Stomach smooth muscle (tissue), 2 donors: Measurements from ENCODE around the gene VCL.

Source experiments
- H3K27ac ChIP-seq: one replicate; pipeline ENCODE4 v1.7.0; 2013; ENCODE audit warnings: mild to moderate bottlenecking, low read length, inconsistent platforms
- H3K27me3 ChIP-seq, 2 donors: one replicate each; pipeline ENCODE4 v1.7.0; 2013; ENCODE audit warnings: low read length in 2 of 2; ENCODE audit not compliant: insufficient read depth in 2 of 2, control insufficient read depth in 1 of 2
- H3K36me3 ChIP-seq, 2 donors: one replicate each; pipeline ENCODE4 v1.7.0; 2013; ENCODE audit warnings: low read length in 2 of 2; ENCODE audit not compliant: control insufficient read depth in 2 of 2, insufficient read depth in 2 of 2
- H3K4me1 ChIP-seq: one replicate; pipeline ENCODE4 v1.7.0; 2013; ENCODE audit warnings: low read length; ENCODE audit not compliant: control insufficient read depth, insufficient read depth
- H3K4me3 ChIP-seq, 2 donors: one replicate each; pipeline ENCODE4 v1.7.0; 2013; ENCODE audit warnings: low read length in 2 of 2
- H3K9ac ChIP-seq, 2 donors: one replicate each; pipeline ENCODE4 v1.7.0; 2013; ENCODE audit warnings: low read length in 2 of 2, mild to moderate bottlenecking in 1 of 2
- H3K9me3 ChIP-seq, 2 donors: one replicate each; pipeline ENCODE4 v1.7.0; 2013; ENCODE audit warnings: low read length in 2 of 2; ENCODE audit not compliant: control insufficient read depth in 2 of 2
- donor health status: healthy.
- donor health status: Pancreatic carcinoma.

VCL gene

GRCh38 chr10:74076961-74077360 lies 79.0 kb downstream of the VCL start:
- peaks cover 14% of the 10 kb centered on the region for H3K4me1 ChIP-seq

GRCh38 chr10:74077416-74077815 lies 79.5 kb downstream of the VCL start:
- Histone ChIP-seq H3K27ac (no peak overlapping the region), H3K4me3 (no peak overlapping the region), H3K9me3 (no peaks in the 10 kb centered on the region), H3K36me3 (peaks cover 22 to 25% of the 10 kb centered on the region in 2 donors), H3K27me3 (no peaks in the 10 kb centered on the region), H3K4me1 (peaks cover 14% of the 10 kb centered on the region), H3K9ac (no peak overlapping the region)

More at GRCh38 chr10:74076961-74077360, 79.0 kb downstream of the VCL start:
- H3K9me3 ChIP-seq: no peaks in the 10 kb centered on the region
- peaks cover 19 to 21% of the 10 kb centered on the region in 2 donors for H3K36me3 ChIP-seq
- H3K27ac ChIP-seq: no peak overlapping the region
- H3K4me3 ChIP-seq: no peak overlapping the region
- H3K27me3 ChIP-seq: no peaks in the 10 kb centered on the region
- no peak overlapping the region for H3K9ac ChIP-seq

- no peaks in the 10 kb centered on the region for H3K9me3 ChIP-seq
- H3K36me3 ChIP-seq: peaks cover 24 to 29% of the 10 kb centered on the region in 2 donors
- no peak overlapping the region for H3K27ac ChIP-seq
- no peak overlapping the region for H3K9ac ChIP-seq
- H3K4me3 ChIP-seq: no peak overlapping the region
- peaks cover 14% of the 10 kb centered on the region for H3K4me1 ChIP-seq
- no peaks in the 10 kb centered on the region for H3K27me3 ChIP-seq
Measured at GRCh38 chr10:74078037-74078436, 80.1 kb downstream of the VCL start.

- no peak overlapping the region for H3K27ac ChIP-seq
- H3K4me3 ChIP-seq: no peak overlapping the region
- peaks cover 14% of the 10 kb centered on the region for H3K4me1 ChIP-seq
- no peaks in the 10 kb centered on the region for H3K9me3 ChIP-seq
- H3K27me3 ChIP-seq: no peaks in the 10 kb centered on the region
- H3K36me3 ChIP-seq: peaks cover 18 to 25% of the 10 kb centered on the region in 2 donors
- no peak overlapping the region for H3K9ac ChIP-seq
Measured at GRCh38 chr10:74079028-74079935, 81.4 kb downstream of the VCL start.

GRCh38 chr10:74079936-74080590 lies 82.1 kb downstream of the VCL start:
- no peak overlapping the region for H3K9ac ChIP-seq
- H3K9me3 ChIP-seq: no peaks in the 10 kb centered on the region
- H3K4me3 ChIP-seq: no peak overlapping the region
- H3K36me3 ChIP-seq: peaks cover 16 to 20% of the 10 kb centered on the region in 2 donors
- no peak overlapping the region for H3K27ac ChIP-seq
- H3K4me1 ChIP-seq: peaks cover 14% of the 10 kb centered on the region
- no peaks in the 10 kb centered on the region for H3K27me3 ChIP-seq

- H3K9ac ChIP-seq: no peak overlapping the region
- H3K9me3 ChIP-seq: no peaks in the 10 kb centered on the region
- H3K36me3 ChIP-seq: peaks cover 13% of the 10 kb centered on the region in 2 donors
- peaks cover 12% of the 10 kb centered on the region for H3K4me1 ChIP-seq
- no peak overlapping the region for H3K4me3 ChIP-seq
- H3K27me3 ChIP-seq: no peaks in the 10 kb centered on the region
- no peak overlapping the region for H3K27ac ChIP-seq
Measured at GRCh38 chr10:74081192-74081803, 83.4 kb downstream of the VCL start.

GRCh38 chr10:74081941-74082718 lies 84.2 kb downstream of the VCL start:
- Histone ChIP-seq H3K27ac (no peak overlapping the region), H3K4me1 (peaks cover 8% of the 10 kb centered on the region)

GRCh38 chr10:74083304-74083703 lies 85.4 kb downstream of the VCL start:
- no peak overlapping the region for H3K9ac ChIP-seq
- peaks cover 13 to 15% of the 10 kb centered on the region in 2 donors for H3K36me3 ChIP-seq
- no peaks in the 10 kb centered on the region for H3K9me3 ChIP-seq
- H3K4me1 ChIP-seq: peaks cover 8% of the 10 kb centered on the region
- no peaks in the 10 kb centered on the region for H3K27me3 ChIP-seq
- H3K27ac ChIP-seq: no peak overlapping the region
- H3K4me3 ChIP-seq: no peak overlapping the region

More at GRCh38 chr10:74081941-74082718, 84.2 kb downstream of the VCL start:
- no peak overlapping the region for H3K4me3 ChIP-seq
- no peaks in the 10 kb centered on the region for H3K9me3 ChIP-seq
- H3K36me3 ChIP-seq: peaks cover 13 to 15% of the 10 kb centered on the region in 2 donors
- no peak overlapping the region for H3K9ac ChIP-seq
- H3K27me3 ChIP-seq: no peaks in the 10 kb centered on the region

- Histone ChIP-seq H3K27ac (no peak overlapping the region), H3K27me3 (no peaks in the 10 kb centered on the region), H3K36me3 (peaks cover 25 to 29% of the 10 kb centered on the region in 2 donors), H3K9ac (no peak overlapping the region), H3K4me3 (no peak overlapping the region), H3K9me3 (no peaks in the 10 kb centered on the region), H3K4me1 (no peaks in the 10 kb centered on the region)
Measured at GRCh38 chr10:74084955-74085354, 87.0 kb downstream of the VCL start.

GRCh38 chr10:74086317-74086716 lies 88.4 kb downstream of the VCL start:
- Histone ChIP-seq H3K27ac (no peak overlapping the region), H3K36me3 (peaks cover 35 to 39% of the 10 kb centered on the region in 2 donors), H3K9ac (no peak overlapping the region)

More at GRCh38 chr10:74086317-74086716, 88.4 kb downstream of the VCL start:
- Histone ChIP-seq H3K27me3 (no peaks in the 10 kb centered on the region), H3K4me3 (no peak overlapping the region), H3K4me1 (no peaks in the 10 kb centered on the region), H3K9me3 (no peaks in the 10 kb centered on the region)
